Suprapubic skin (tissue), 4 donors: Measurements from ENCODE around the gene MAPK1IP1L. TPM values are rescaled to one million over a fixed set of nuclear protein-coding genes. Genes with fewer than 3 reads are reported as not detected.
"Not testable (repeated sequence)": the region's sequence is repeated elsewhere in the genome, so short reads cannot be mapped to it uniquely, and the experiment has no call there.

ENCODE experiments used
- DNase-seq, 2 donors: peaks; one replicate each; pipeline ENCODE4 v3.0.0-alpha.2; 2019; ENCODE audit warnings: low spot score in 2 of 2
- H3K27ac ChIP-seq: fragments of 200-600 bp; sonication (generic); one replicate; pipeline ENCODE4 v1.5.1; 2019
- H3K27me3 ChIP-seq: fragments of 200-600 bp; sonication (generic); one replicate; pipeline ENCODE4 v1.5.1; 2019
- H3K36me3 ChIP-seq: fragments of 200-600 bp; sonication (generic); one replicate; pipeline ENCODE4 v1.5.1; 2019
- H3K4me1 ChIP-seq: fragments of 200-600 bp; sonication (generic); one replicate; pipeline ENCODE4 v1.5.1; 2019
- H3K4me3 ChIP-seq: fragments of 200-600 bp; sonication (generic); one replicate; pipeline ENCODE4 v1.5.1; 2019; ENCODE audit warnings: mild to moderate bottlenecking
- H3K9me3 ChIP-seq: fragments of 200-600 bp; sonication (generic); one replicate; pipeline ENCODE4 v1.5.1; 2019
- EP300 ChIP-seq: sonication (generic); formaldehyde crosslinking; IDR thresholded peaks from one replicate; pipeline ENCODE4 v1.6.1; 2017; ENCODE audit warnings: antibody characterized with exemption
- POLR2A ChIP-seq, 2 donors: fragments of 450-650 bp; IDR thresholded peaks; one replicate each; pipeline ENCODE4 v1.6.1; 2017; ENCODE audit warnings: antibody characterized with exemption in 2 of 2, mild to moderate bottlenecking in 2 of 2, moderate library complexity in 2 of 2
- POLR2AphosphoS5 ChIP-seq, 3 donors: sonication (generic); formaldehyde crosslinking; IDR thresholded peaks; one replicate each; pipeline ENCODE4 v1.6.1; 2017; ENCODE audit warnings: antibody characterized with exemption in 3 of 3
- WGBS: methylation state at CpG from one replicate; pipeline ENCODE4 v1.1.5; 2018; 5-methylcytosine and 5-hydroxymethylcytosine counted together
- total RNA-seq, 4 donors: library from RNA; depleted of rRNA; stranded (reverse); fragments of >200 nt; gene quantifications; one replicate each; pipeline ENCODE4 v1.1.0, GENCODE V29; 2016
- TF ChIP-seq, protein P1 (sequence below), 2 donors: fragments of 200-600 bp in 1 of 2; fragments of 450-650 bp in 1 of 2; sonication (generic) in 1 of 2; IDR thresholded peaks; one replicate each; pipeline ENCODE4 v1.5.1; 2016 to 2019; ENCODE audit warnings: antibody characterized with exemption in 2 of 2, mild to moderate bottlenecking in 1 of 2, moderate library complexity in 1 of 2

The MAPK1IP1L gene
- 10 to 100 TPM; 40.3 to 95.5 (median 59.7) TPM for total RNA-seq

DNA sequence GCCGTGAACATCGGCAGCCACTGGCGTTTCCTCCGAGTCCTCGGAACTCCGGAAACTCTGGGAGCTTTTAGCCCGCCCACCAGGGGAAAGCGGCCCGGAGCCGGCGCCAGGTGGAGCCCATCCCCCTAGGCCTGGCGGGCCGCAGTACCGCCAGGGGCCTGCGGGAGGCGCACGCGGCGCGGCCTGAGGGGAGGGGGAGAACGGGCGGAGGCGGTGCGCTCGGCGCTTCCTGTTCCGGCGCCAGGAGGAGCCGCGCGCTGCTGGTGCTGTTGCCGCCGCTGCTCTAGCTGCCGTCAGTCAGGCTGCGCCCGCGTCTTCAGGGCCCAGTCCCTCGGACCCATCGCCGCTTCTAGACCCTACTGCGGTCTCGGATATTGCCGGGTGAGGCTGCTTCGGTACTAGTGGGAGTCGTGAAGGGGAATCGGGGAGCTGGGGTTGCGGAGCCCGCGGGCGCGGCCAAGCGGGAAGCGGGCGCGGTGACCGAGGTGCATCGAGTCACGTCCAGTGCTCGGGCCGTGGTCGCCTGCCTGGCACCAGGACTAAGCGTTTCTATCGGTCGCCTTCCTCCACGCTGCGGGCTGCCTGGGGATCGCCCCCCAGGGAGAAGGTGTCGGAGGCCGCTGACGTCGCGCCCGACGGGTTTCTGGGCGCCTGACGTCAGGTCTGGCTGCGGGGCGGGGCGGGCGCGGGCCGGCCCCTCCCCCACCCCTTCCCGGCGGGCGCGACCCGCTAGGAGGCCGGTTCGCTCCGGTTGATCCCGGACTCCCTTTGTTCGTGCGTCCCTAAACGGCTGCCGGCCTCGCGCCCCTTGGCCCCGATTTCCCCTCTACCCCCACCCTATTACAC lies at the start of gene MAPK1IP1L:
MAPK1IP1L (plus strand) TSS at position 225 of the 846 bp plus-strand sequence. CDS start 10,037 bp downstream, outside the sequence.
- Histone ChIP-seq H3K27ac (peak within 1 kb of the TSS; percentile 100), H3K4me1 (peaks cover 39% of the 10 kb centered on the region), H3K4me3 (peak within 1 kb of the TSS; percentile 98), H3K36me3 (no peaks in the 10 kb centered on the region), H3K9me3 (no peaks in the 10 kb centered on the region), H3K27me3 (no peaks in the 10 kb centered on the region)
- TF ChIP-seq, protein P1, sequence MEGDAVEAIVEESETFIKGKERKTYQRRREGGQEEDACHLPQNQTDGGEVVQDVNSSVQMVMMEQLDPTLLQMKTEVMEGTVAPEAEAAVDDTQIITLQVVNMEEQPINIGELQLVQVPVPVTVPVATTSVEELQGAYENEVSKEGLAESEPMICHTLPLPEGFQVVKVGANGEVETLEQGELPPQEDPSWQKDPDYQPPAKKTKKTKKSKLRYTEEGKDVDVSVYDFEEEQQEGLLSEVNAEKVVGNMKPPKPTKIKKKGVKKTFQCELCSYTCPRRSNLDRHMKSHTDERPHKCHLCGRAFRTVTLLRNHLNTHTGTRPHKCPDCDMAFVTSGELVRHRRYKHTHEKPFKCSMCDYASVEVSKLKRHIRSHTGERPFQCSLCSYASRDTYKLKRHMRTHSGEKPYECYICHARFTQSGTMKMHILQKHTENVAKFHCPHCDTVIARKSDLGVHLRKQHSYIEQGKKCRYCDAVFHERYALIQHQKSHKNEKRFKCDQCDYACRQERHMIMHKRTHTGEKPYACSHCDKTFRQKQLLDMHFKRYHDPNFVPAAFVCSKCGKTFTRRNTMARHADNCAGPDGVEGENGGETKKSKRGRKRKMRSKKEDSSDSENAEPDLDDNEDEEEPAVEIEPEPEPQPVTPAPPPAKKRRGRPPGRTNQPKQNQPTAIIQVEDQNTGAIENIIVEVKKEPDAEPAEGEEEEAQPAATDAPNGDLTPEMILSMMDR (IDR thresholded peaks at IDR 0.05) = peak; percentile 98 to 100
- TF ChIP-seq POLR2A (IDR thresholded peaks at IDR 0.05) (peak; percentile 95 to 99), POLR2AphosphoS5 (IDR thresholded peaks at IDR 0.05) (peak; percentile 91 to 98 (median 96)), EP300 (no peak)
- DNase-seq = peak; percentile 94 to 95
- WGBS = 0% methylated on average over 14 of the region's 98 CpGs

DNA sequence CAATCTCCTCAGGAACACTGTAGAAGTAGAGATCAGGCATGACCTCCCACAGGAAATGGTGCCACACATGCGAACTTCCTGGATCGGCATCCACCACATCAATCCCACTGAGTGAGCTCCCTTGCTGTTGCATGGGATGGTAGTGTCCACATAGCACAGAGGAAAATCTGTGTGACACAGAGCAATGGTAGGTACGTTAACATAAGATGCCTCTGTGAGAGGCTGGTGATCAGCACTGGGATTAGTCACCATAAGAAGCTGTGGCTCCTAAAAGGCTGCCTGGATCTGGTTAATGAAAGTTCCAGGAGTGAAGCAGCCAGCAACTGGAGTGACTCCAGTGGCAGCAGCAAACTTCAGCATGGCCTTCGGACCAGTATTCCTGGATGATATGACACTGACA lies 46.4 kb upstream of the MAPK1IP1L start:
- Histone ChIP-seq H3K27ac (no peak overlapping the region), H3K9me3 (no peaks in the 10 kb centered on the region), H3K4me3 (no peak overlapping the region), H3K4me1 (no peaks in the 10 kb centered on the region), H3K27me3 (no peaks in the 10 kb centered on the region), H3K36me3 (peaks cover 13% of the 10 kb centered on the region)
- no peak for DNase-seq
- TF ChIP-seq POLR2A (IDR thresholded peaks at IDR 0.05) (no peak), EP300 (no peak), POLR2AphosphoS5 (IDR thresholded peaks at IDR 0.05) (no peak)
- TF ChIP-seq, protein P1 (IDR thresholded peaks at IDR 0.05) = no peak
- WGBS = 87% methylated on average over 4 of the region's 4 CpGs

DNA sequence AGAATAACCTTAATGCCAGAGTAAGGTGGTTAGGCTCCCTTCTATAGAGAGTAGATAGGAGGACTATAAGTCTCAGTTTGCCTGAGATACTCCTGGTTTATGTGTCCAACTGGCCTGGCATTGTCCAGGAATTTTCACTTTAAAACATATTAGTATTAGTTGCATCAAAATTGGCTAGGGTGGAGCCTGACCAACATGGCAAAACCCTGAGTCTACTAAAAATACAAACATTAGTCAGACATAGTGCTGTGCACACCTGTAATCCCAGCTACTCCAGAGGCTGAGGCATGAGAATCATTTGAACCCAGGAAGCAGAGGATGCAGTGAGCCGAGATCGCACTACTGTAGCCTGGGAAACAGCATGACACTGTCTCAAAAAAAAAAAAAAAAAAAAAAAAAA lies 36.4 kb upstream of the MAPK1IP1L start:
- WGBS = 92% methylated on average over 2 of the region's 2 CpGs
- no peak for TF ChIP-seq POLR2AphosphoS5 (IDR thresholded peaks at IDR 0.05)
- TF ChIP-seq, protein P1 (IDR thresholded peaks at IDR 0.05) = no peak
- TF ChIP-seq EP300 = no peak
- TF ChIP-seq POLR2A (IDR thresholded peaks at IDR 0.05) = no peak
- Histone ChIP-seq H3K27ac (no peak overlapping the region), H3K36me3 (no peaks in the 10 kb centered on the region), H3K9me3 (no peaks in the 10 kb centered on the region), H3K4me1 (no peaks in the 10 kb centered on the region), H3K4me3 (no peak overlapping the region), H3K27me3 (no peaks in the 10 kb centered on the region)
- no peak for DNase-seq

DNA sequence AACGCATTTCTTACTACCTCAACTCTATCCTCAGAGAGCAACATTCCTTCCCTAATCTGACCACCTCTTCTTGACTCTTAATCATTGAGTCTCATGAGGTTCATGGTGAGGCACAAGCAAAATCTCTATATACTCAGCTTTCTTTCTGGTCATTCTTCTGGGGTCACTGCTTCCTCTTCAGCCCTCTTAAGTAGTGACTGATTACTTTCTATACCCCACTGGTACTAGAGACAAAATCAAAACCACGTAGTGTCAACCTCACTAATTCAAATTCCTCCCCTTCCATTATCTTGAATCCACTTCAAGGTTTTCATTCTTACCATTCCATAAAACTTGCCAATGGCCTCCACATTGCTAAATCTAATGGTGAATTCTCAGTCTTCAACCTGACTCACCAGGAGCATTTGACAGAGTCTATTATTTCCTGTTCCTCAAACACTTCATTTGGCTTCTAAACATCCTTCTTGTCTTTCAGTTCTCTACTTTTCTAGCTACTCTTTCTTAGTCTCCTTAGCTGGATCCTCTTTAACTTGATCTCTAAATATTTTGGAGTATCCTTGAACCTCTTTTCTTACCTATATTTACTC lies 31.4 kb upstream of the MAPK1IP1L start:
- DNase-seq = no peak
- H3K4me1 ChIP-seq = no peaks in the 10 kb centered on the region
- H3K27me3 ChIP-seq = no peaks in the 10 kb centered on the region
- no peak overlapping the region for H3K27ac ChIP-seq
- TF ChIP-seq, protein P1 (IDR thresholded peaks at IDR 0.05) = no peak
- TF ChIP-seq POLR2AphosphoS5 (IDR thresholded peaks at IDR 0.05) (no peak), POLR2A (IDR thresholded peaks at IDR 0.05) (no peak)
- no peaks in the 10 kb centered on the region for H3K9me3 ChIP-seq
- no peaks in the 10 kb centered on the region for H3K36me3 ChIP-seq
- 89% methylated on average over 2 of the region's 2 CpGs for WGBS
- no peak overlapping the region for H3K4me3 ChIP-seq

DNA sequence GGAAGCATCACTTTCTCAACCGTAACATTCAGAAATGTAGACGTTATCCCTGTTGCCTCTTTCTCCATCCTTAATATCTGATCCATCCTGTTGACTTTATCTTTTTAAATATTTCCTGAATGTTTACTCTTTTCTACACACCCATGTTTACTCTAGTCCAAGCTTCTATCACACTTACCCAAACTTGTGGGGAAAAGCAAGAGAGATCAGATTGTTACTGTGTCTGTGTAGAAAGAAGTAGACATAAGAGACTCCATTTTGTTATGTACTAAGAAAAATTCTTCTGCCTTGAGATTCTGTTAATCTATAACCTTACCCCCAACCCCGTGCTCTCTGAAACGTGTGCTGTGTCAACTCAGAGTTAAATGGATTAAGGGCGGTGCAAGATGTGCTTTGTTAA lies 27.1 kb upstream of the MAPK1IP1L start:
- H3K36me3 ChIP-seq, H3K4me3 ChIP-seq, H3K27me3 ChIP-seq, H3K9me3 ChIP-seq, H3K27ac ChIP-seq, DNase-seq: not testable (repeated sequence)
- H3K4me1 ChIP-seq = peaks cover 28% of the 10 kb centered on the region
- 83% methylated on average over 5 of the region's 5 CpGs for WGBS
